Measurements from ENCODE around the gene EFNA5. TPM values are rescaled to one million over a fixed set of nuclear protein-coding genes. Genes with fewer than 3 reads are reported as not detected.

The EFNA5 gene
- total RNA-seq, 1 donor from 2014 or later = 2.2 TPM

DNA sequence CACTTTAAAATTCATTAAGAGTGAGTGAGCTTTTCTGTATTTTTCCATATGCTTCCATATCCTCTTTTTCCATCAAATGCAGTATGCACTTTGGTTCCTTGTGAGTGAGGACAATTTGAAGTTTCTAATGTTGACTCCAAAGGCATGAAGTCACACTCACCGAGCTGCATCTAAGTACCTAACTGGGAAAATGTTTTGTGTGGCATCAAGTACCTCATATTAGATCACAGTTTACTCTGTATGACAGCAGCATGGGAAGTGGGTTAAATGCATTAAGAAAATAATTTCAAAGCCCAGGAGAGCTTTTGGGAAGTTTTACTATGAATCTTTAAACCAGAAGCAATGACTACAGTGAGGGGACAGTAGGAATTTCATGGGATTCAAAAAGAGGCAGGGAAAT, 207.0 kb downstream of the EFNA5 start:
- Histone ChIP-seq H3K4me3 (no peak overlapping the region), H3K27me3 (no peaks in the 10 kb centered on the region), H3K27ac (no peak overlapping the region), H3K4me1 (peaks cover 0 to 11% of the 10 kb centered on the region in 2 donors), H3K9me3 (no peaks in the 10 kb centered on the region), H3K36me3 (no peaks in the 10 kb centered on the region)
- intact Hi-C loops (cut with DNase I) = no loop called here
- TF ChIP-seq, protein P1, sequence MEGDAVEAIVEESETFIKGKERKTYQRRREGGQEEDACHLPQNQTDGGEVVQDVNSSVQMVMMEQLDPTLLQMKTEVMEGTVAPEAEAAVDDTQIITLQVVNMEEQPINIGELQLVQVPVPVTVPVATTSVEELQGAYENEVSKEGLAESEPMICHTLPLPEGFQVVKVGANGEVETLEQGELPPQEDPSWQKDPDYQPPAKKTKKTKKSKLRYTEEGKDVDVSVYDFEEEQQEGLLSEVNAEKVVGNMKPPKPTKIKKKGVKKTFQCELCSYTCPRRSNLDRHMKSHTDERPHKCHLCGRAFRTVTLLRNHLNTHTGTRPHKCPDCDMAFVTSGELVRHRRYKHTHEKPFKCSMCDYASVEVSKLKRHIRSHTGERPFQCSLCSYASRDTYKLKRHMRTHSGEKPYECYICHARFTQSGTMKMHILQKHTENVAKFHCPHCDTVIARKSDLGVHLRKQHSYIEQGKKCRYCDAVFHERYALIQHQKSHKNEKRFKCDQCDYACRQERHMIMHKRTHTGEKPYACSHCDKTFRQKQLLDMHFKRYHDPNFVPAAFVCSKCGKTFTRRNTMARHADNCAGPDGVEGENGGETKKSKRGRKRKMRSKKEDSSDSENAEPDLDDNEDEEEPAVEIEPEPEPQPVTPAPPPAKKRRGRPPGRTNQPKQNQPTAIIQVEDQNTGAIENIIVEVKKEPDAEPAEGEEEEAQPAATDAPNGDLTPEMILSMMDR (IDR thresholded peaks at IDR 0.05) = no peak
- DNase-seq (ENCODE audit: low spot score in 2 of 2) = no peak

DNA sequence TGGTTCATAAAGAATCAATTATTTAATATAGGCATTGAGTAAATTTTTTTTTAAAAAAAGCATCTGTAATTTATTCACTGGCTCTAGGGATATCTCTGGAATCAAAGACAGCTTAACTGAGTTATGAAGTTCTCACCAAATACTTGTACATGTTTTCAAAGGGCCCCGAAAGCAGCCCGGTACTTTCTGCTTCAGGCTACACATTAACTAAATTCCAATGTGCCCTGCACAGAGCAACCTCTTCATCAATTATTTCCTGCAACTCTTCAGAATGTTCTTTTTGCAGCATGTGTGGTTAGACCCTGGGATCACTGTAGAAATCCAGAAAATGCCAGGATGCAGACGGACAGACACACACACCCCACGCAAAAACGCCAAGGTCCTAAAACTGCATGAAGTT, 209.0 kb downstream of the EFNA5 start:
- TF ChIP-seq, protein P1 (IDR thresholded peaks at IDR 0.05) = no peak
- intact Hi-C loops (cut with DNase I) = no loop called here
- Histone ChIP-seq H3K4me3 (no peak overlapping the region), H3K27me3 (no peaks in the 10 kb centered on the region), H3K9me3 (no peaks in the 10 kb centered on the region), H3K27ac (no peak overlapping the region), H3K36me3 (no peaks in the 10 kb centered on the region), H3K4me1 (peaks cover 0 to 3% of the 10 kb centered on the region in 2 donors)
- no peak for DNase-seq (ENCODE audit: low spot score in 2 of 2)

DNA sequence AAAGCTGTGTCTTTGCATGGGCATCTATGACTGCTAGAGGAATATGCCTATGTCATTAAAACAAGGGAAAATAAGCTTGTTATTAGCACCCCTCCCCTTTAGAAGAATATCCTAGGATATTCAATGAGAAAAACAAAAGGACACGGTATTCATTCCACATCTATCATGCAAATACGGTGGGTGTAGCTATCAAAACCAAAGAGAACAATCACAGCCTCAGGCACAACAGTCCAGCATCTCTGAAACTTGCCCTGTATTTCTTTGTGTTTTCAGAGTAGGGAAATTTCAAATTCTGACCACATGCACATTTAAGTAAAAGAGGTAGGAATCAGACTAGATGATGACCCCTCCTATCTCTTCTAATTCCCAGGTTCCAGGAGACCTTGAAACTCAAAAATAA, 209.9 kb downstream of the EFNA5 start:
- no peaks in the 10 kb centered on the region for H3K9me3 ChIP-seq
- no peaks in the 10 kb centered on the region for H3K27me3 ChIP-seq
- no peak for DNase-seq (ENCODE audit: low spot score in 2 of 2)
- H3K4me1 ChIP-seq = no peaks in the 10 kb centered on the region
- no peaks in the 10 kb centered on the region for H3K36me3 ChIP-seq
- no peak overlapping the region for H3K4me3 ChIP-seq
- no peak overlapping the region for H3K27ac ChIP-seq
- TF ChIP-seq, protein P1 (IDR thresholded peaks at IDR 0.05) = no peak
- intact Hi-C loops (cut with DNase I) = no loop called here

DNA sequence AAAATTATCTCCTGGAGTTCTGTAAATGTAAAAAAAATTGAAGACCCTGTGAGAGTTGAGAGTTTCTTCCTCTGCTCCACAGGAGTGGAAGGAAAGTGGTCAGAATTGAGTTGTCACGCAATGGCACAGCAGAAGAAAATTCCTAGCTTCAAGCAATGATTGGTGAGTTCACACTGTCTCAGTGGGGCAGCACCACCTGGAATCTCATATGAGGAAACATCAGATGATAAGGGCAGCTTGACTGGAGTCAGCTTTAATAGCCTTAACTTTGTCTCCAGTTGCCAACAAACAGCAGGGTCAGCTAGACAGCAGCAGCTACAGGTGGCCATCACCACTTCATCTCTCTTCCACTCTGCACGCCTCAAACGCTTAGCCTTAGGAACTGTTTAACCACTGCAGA, 211.1 kb downstream of the EFNA5 start:
- DNase-seq (ENCODE audit: low spot score in 2 of 2) = no peak
- TF ChIP-seq, protein P1 (IDR thresholded peaks at IDR 0.05) = no peak
- intact Hi-C loops (cut with DNase I) = no loop called here
- Histone ChIP-seq H3K9me3 (no peaks in the 10 kb centered on the region), H3K27me3 (no peaks in the 10 kb centered on the region), H3K36me3 (no peaks in the 10 kb centered on the region), H3K27ac (no peak overlapping the region), H3K4me1 (peaks cover 0 to 2% of the 10 kb centered on the region in 2 donors), H3K4me3 (no peak overlapping the region)

DNA sequence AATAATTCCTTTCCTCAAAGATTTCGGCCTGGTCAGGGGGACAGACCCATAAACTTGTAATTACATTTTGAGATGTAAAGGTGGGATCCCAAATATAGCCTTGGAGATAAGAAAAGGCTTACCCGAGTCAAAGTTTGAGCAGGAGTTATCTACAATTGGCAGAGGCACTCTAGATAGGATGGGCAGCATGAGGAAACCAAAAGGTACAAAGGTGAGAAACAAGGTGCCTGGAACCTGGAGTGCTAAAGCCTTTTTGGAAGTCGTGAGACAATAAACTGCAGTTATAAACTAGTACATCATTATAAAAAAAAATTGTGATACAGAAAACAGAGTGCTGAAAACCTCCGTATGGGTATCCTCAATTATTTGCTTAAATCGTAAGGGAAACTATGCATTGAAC, 212.4 kb downstream of the EFNA5 start:
- Histone ChIP-seq H3K9me3 (no peaks in the 10 kb centered on the region), H3K4me1 (peaks cover 0 to 2% of the 10 kb centered on the region in 2 donors), H3K4me3 (no peak overlapping the region), H3K27me3 (no peaks in the 10 kb centered on the region), H3K36me3 (no peaks in the 10 kb centered on the region), H3K27ac (no peak overlapping the region)
- no peak for DNase-seq (ENCODE audit: low spot score in 2 of 2)
- TF ChIP-seq, protein P1 (IDR thresholded peaks at IDR 0.05) = no peak
- intact Hi-C loops (cut with DNase I) = no loop called here

DNA sequence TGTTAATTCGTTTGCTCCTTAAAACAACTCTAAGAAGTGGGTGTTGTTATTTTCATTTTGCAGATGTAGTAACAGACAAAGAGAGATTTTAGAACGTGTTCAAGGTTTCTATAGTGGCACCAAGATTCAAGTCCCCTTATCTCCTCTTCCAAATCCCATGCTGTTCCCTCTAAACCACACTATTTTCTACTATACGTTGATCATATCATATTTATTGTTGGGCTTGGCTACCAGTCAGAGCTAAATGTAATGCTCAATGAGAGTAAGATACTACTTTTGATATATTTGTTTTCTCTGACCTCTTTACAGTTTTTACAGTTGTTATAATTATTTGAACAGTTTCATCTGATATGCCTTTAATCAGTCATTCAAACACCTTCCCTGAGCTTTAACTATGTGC, 212.9 kb downstream of the EFNA5 start:
- TF ChIP-seq, protein P1 (IDR thresholded peaks at IDR 0.05) = no peak
- Histone ChIP-seq H3K36me3 (no peaks in the 10 kb centered on the region), H3K4me1 (peaks cover 0 to 2% of the 10 kb centered on the region in 2 donors), H3K27ac (no peak overlapping the region), H3K9me3 (no peaks in the 10 kb centered on the region), H3K27me3 (no peaks in the 10 kb centered on the region), H3K4me3 (no peak overlapping the region)
- intact Hi-C loops (cut with DNase I) = no loop called here
- no peak for DNase-seq (ENCODE audit: low spot score in 2 of 2)
